HG03108 (cell line): ENCODE measurements around the gene THADA.
"Not testable (repeated sequence)": the region's sequence is repeated elsewhere in the genome, so short reads cannot be mapped to it uniquely, and the experiment has no call there.

Source experiments
- ATAC-seq: cut with Tn5 transposase; IDR thresholded peaks from one replicate; pipeline ENCODE4 v1.9.1; 2021; ENCODE audit warnings: moderate library complexity; ENCODE audit not compliant: unreplicated experiment

The THADA gene

DNA sequence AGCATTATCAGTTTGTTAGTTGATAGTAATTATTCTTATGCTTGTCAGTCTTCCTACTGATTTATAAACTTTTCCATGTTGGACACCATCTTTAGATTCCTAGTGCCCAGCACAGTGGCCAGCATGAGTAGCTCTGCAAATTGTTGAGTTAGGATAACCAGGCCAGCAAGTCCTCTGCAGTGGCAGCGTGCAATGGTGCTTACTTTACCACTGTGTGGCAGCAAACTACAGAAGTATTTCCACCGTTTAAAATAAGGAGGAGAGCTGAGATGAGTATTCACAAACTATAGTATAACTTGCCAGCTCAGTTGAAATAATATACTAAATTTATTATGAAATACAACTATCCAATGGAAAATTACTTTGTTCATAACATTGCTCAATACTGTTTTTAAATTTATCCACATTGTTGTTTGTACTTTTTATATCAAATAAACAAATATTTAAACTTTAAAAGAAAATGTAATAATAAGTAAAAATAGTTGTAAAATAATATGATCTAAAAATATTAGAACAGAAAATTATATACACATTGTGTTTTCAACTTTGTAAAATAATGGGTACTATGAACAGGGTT is 9.3 kb upstream of the THADA start:
- no peak for ATAC-seq

GRCh38 chr2:43604674-43605073 is 8.8 kb upstream of the THADA start:
- ATAC-seq, result no peak

GRCh38 chr2:43600596-43600995 is 4.8 kb upstream of the THADA start:
- ATAC-seq, result not testable (repeated sequence)

DNA sequence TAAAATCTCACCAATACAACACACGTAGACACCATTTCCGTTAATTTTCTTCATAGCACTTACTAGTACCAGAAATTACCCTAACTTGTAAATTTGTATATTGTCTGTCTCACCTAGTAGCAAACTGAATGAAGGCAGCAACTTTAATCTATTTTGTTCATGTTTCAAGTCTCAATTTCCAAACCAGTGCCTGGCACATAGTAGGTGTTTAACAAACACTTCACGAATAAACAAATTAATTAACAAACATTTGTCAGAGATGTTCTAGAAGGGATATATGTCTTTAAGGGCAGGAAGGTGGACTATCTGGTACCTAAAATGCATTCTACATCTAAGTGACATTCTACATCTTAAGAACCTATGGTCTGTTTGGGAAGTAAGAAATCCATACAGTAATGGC is 963 bp downstream of the THADA start:
- ATAC-seq, result no peak

DNA sequence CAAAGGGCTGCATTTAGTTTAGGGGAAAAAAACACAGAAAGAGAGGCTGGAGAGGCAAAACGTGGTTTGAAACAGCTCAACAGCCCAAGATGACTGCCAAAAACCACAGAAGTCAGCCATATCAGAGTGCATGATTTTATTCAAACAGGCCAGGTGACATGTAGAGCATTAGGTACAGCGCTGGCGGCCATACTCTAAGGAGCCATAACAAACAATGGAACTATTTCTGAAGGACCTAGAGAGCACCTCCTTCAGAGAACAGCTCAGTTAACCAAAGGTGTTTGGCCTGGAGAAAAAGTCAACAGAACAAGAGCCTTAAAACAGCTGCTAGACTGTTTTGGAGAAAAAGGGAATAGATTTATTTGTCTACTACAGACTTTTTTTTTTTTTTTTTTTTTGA is 2.6 kb downstream of the THADA start:
- no peak for ATAC-seq

GRCh38 chr2:43592443-43592842 is 3.4 kb downstream of the THADA start:
- ATAC-seq, result no peak

DNA sequence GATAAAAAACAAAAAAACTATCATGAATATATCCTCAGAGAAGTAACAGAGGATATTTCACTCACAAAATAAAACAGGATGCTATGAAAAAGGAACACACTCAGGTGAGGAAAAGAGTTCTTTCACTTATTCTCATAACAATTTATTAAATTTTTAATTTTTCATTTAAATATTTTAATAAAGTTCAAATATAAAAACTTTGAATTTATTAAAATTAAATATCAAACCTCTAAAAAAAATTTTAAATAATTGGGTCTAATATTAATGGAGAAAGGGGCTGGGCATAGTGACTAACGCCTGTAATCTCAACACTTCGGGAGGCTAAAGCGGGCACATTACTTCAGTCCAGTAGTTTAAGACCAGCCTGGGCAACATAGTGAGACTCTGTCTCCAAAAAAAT is 10.1 kb downstream of the THADA start:
- no peak for ATAC-seq

DNA sequence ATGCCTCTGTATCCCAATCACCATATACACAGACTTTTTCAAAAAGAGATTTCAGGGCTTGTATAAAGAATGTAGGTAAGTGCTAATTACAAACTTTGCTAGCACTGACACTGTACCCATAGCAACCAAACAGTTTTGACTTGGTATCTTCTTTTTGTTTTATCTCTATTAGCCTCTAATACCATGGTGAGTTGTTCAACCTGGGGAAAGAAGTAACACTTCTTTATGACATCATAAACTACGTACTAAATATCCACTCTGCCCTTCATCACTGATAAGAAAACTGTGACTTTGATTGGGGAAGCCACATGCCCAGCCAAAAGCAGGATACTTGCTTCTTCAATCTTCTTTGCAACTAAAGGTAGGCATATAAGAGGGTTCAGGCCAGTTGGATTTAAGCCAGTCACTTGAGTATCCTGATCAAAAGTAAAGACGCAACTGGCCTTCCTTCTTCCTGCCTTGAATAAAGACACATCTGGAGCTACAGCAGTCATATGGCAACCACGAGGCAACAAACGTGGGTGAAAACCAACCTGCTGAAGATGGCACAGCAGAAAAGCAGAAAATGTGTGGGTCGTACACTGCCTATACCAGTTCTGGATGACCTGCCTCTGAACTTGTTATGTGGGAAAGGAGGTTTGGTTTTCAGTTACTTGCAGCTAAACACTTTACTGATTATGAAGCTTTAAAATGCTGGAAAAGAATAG is 16.4 kb downstream of the THADA start:
- no peak for ATAC-seq

DNA sequence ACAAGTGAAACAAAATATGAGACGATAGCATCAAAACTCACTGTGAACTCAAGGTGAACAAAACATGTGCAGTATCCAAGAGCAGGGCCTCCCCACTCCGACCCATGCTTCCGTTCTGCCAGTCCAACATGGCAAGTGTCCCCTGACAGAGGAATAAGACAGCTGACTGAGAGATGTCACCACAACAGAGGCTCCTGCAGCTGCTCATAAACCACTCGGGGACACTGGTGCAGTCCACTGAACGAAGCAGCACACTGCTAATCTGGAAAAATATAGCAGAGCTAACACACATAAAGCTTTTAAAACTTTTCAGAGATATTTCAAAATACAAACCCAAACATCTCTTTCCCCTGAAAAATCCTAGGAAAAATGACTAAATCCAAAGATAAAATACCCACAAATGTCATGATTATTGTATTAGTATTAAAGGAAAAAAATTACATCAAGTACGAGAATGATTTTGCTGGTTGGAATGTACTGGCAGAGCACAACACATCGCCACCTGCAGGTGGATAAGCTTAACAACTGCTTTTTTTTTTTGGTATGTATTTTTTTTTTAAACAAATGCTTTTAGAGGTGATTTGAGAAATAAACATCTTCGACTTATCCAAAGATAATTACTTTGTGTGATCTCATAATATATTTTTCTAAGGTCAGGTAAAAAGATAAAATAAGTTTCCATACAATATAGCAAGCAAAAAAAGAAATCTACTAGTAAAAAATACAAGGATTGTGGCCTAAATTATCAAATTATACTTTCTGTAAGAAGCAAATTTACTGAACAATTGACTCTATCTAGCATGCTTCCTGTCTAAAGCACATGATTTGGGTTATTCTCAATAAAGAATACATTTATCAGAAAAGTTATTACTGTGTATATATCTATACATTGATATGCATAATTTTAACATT is 18.6 kb downstream of the THADA start:
- no peak for ATAC-seq

DNA sequence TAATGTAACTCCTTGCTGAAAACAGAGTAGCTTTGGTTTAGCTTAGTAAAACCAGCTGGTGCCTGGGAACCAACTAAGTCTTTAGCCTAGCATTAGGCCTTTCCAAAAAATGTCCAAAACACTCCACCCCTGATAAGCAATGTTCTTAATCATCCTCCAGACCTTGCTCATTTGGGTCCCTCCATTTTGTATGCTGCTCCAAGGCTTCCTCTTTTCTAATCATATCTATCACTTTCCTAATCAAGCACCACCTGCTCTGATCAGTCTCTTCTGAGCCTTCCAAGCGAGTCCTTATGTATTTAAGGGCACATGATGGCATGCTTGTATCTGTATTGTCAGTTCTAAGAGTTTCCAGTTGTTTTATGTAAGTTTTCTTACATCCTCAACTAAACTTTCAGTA is 23.6 kb downstream of the THADA start:
- ATAC-seq, result no peak

GRCh38 chr2:43569921-43570320 is 25.9 kb downstream of the THADA start:
- no peak for ATAC-seq

GRCh38 chr2:43568228-43568627 is 27.6 kb downstream of the THADA start:
- no peak for ATAC-seq

- ATAC-seq, result no peak
Observed at GRCh38 chr2:43566461-43566729, 29.4 kb downstream of the THADA start.

DNA sequence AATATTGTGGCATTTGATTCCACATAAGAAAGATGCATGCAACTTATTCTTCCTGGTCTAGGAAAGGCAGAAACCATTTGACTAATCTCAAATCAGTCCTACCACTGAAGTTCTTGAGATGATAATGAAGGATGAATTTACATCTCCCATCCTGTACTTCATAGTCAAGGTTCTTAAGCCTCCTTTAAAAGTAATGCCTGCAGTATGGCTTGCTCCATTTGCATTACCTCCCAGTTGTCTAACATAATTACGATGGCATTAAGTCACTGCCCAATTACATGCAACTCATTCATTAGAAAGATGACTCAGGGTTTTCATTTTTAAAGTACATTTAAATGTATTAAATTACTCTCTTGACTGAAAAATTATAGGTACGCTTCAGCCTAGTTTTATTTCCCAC is 32.2 kb downstream of the THADA start:
- ATAC-seq, result no peak

DNA sequence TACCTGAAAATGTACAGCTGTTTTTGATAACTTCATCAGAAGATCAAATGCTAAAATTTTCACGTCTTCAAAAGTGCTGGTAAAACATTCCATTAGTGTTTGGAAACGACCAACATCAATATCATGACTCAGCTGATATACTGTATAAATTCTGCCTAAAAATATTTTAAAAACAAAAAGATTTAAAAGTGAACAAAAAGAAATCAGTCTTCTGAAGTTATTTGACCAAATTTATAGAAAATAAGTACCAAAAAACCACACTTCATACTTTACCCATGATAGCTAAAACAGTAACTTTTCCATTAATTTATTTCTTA is 35.6 kb downstream of the THADA start:
- no peak for ATAC-seq

DNA sequence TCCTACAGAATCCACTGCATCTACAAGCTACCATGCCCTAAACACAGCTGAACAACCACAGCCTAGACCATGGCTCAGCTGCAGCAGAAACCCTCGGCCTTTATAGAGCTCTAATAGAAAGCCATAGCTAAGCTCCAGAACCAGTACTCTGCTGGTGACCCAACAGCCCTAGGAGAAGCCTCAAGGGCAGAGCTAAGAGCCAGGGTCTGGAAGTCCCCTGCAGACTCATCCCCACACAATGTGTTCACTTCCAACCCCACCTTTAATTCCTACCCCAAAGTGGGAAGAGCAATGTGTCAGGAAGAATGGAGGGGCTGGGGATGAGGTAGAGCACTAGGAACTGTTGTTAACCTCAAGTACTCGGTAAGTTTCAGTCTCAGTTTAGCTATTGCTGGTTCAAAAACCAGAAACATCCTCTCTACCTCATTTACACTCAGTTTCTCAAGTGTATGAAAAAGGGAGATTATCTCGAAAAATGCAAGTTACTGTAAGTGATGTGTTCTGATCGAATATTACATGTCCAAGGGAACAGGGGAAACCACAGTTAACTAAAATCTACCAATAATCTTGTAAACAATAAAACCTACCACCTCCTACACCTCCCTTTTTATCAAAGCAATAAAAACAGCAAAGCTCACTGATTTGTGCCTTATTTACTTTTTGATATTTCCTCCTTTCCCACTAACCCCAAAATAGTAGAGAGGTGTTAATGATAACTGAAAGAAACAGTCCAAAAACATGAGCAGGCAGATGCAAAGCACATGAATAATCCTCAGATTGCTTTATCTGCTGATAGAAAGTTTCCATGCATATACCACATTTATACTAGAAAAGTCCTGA is 36.2 kb downstream of the THADA start:
- peak; percentile 78 for ATAC-seq

DNA sequence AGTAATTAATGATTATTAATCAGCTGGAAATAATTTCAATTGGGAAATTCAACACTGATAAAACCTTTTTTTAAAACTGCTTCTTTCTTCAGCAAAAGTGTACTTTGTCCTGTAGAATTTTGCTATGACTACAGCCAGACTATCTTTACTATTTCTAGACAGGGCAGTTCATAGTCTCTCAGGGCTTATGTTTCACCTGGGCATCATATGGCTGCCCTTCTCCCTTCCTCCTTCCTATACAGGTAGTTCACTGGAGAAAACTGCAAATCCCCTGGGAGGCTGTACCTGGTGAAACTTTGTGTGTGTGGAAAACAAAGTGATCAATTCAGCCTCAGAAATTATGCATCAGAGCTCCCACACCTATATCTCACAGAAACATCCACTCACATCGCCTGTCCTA is 38.6 kb downstream of the THADA start:
- no peak for ATAC-seq

GRCh38 chr2:43556256-43556655 is 39.6 kb downstream of the THADA start:
- ATAC-seq, result no peak

- no peak for ATAC-seq
Observed at GRCh38 chr2:43553341-43553855, 42.4 kb downstream of the THADA start.

GRCh38 chr2:43551990-43552389 is 43.8 kb downstream of the THADA start:
- no peak for ATAC-seq

- ATAC-seq, result not testable (repeated sequence)
Observed at GRCh38 chr2:43548381-43548780, 47.5 kb downstream of the THADA start.
